NT2/D1 (cell line): ENCODE results near the gene PLCH1.

Experiments used
- DNase-seq: peaks from one replicate; pipeline ENCODE4 v3.0.0-alpha.2; 2011; ENCODE audit warnings: low read depth, low spot score
- H3K27me3 ChIP-seq: 2 replicates; pipeline ENCODE4 v1.6.0; 2011; ENCODE audit warnings: mild to moderate bottlenecking; ENCODE audit not compliant: insufficient read length, insufficient read depth
- H3K36me3 ChIP-seq: 2 replicates; pipeline ENCODE4 v1.6.1; 2011; ENCODE audit warnings: mild to moderate bottlenecking, low read length, mixed read lengths; ENCODE audit not compliant: insufficient read depth, insufficient read length
- H3K4me1 ChIP-seq: 2 replicates; pipeline ENCODE4 v1.5.1; 2011; ENCODE audit not compliant: insufficient read depth, insufficient read length
- H3K4me3 ChIP-seq: 2 replicates; pipeline ENCODE4 v1.5.1; 2011; ENCODE audit warnings: low read depth; ENCODE audit not compliant: insufficient read length
- H3K9ac ChIP-seq: 2 replicates; pipeline ENCODE4 v1.6.0; 2011; ENCODE audit warnings: low read depth; ENCODE audit not compliant: insufficient read length
- H3K9me3 ChIP-seq: 2 replicates; pipeline ENCODE4 v1.5.1; 2011; ENCODE audit warnings: mild to moderate bottlenecking, low read length; ENCODE audit not compliant: insufficient read depth
- SUZ12 ChIP-seq: IDR thresholded peaks from 2 replicates; pipeline ENCODE4 v1.6.1; 2011; ENCODE audit not compliant: insufficient read length, insufficient read depth; ENCODE audit errors: extremely low read depth
- YY1 ChIP-seq: IDR thresholded peaks from 2 replicates; pipeline ENCODE4 v1.6.1; 2011; ENCODE audit not compliant: insufficient read length, insufficient read depth
- ZNF274 ChIP-seq: IDR thresholded peaks from 2 replicates; pipeline ENCODE4 v1.6.1; 2011; ENCODE audit warnings: mild to moderate bottlenecking, low read depth, low read length

Gene PLCH1

DNA sequence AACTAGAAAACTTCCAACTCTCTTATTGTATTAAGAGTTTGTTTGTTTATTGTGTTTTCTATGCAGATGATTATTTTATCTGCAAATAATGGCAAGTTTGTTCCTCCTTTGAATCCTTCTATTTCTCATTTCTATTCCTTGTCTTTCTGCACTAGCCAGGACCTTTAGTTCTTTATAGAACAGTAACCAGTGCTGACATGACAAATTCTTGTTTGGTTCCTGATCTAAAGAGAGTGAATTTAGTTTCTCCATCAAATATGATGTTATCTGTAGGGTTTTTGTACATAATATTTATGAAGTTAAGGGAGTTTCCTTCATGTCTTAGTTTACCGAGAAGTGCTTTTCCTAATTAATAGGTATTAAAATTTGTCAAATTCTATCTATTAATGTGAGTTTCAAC, 350.6 kb downstream of the PLCH1 start:
- H3K36me3 ChIP-seq: no peaks in the 10 kb centered on the region
- no peak overlapping the region for H3K9ac ChIP-seq
- H3K9me3 ChIP-seq: peaks cover 6% of the 10 kb centered on the region; the same call in 1 of the 2 replicates
- no peaks in the 10 kb centered on the region for H3K4me1 ChIP-seq
- no peak for DNase-seq
- TF ChIP-seq YY1: no peak
- H3K27me3 ChIP-seq: no peaks in the 10 kb centered on the region
- no peak overlapping the region for H3K4me3 ChIP-seq

DNA sequence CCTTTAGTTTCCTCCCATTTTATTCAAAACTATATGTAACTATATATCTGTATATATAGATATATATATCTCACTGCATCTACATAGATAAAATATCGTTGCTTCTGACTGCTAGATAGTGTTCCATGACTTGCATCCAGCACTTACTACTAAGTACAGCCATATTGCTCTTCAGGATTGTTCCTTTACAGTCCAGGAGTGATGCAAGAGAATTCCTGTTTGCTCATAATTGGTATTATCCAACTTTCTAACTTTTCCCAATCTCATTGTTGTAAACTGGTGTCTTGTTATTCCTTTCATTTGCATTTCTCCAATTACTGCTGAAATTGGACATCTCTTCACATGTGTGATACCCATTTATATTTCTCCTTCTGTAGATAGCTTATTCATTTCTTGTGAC, 351.6 kb downstream of the PLCH1 start:
- no peak for TF ChIP-seq YY1
- TF ChIP-seq SUZ12: no peak
- no peak for TF ChIP-seq ZNF274
- Histone ChIP-seq H3K4me3 (no peak overlapping the region), H3K36me3 (no peaks in the 10 kb centered on the region)

GRCh38 chr3:155392138-155392537, 352.7 kb downstream of the PLCH1 start:
- no peak for DNase-seq
- Histone ChIP-seq H3K9me3 (peaks cover 6% of the 10 kb centered on the region; the same call in 1 of the 2 replicates), H3K4me3 (no peak overlapping the region), H3K27me3 (no peaks in the 10 kb centered on the region), H3K9ac (no peak overlapping the region), H3K36me3 (no peaks in the 10 kb centered on the region), H3K4me1 (no peaks in the 10 kb centered on the region)
- TF ChIP-seq YY1 (no peak), ZNF274 (no peak), SUZ12 (no peak)

More for the DNA sequence above, 351.6 kb downstream of the PLCH1 start:
- Histone ChIP-seq H3K4me1 (no peaks in the 10 kb centered on the region), H3K9ac (no peak overlapping the region), H3K9me3 (peaks cover 6% of the 10 kb centered on the region; the same call in 1 of the 2 replicates), H3K27me3 (no peaks in the 10 kb centered on the region)
- no peak for DNase-seq

- TF ChIP-seq SUZ12 (no peak), ZNF274 (no peak)
- no peaks in the 10 kb centered on the region for H3K36me3 ChIP-seq
- H3K9ac ChIP-seq: no peak overlapping the region
- no peak for DNase-seq
- H3K9me3 ChIP-seq: peaks cover 6% of the 10 kb centered on the region; the same call in 1 of the 2 replicates
- no peak overlapping the region for H3K4me3 ChIP-seq
- no peaks in the 10 kb centered on the region for H3K4me1 ChIP-seq
- no peaks in the 10 kb centered on the region for H3K27me3 ChIP-seq
Observed at GRCh38 chr3:155391551-155391958, 353.3 kb downstream of the PLCH1 start.

DNA sequence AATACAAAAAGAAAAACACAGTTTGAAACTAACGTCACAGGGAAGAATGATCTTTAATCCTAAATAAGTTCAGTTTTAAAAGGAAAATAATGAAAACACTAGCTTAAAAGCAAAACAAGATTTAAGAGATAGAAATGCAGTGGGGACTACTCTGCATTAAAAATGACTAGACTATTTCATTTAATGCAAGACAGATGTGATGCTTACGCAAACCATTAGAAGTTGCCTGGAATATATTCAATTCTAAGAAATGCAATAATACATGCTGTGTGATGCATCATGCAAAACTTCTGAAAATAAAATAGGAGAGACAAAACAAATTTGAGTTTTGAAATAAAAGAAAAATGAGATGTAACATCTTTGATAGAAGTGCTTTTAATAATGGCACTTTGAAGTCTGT, 353.8 kb downstream of the PLCH1 start:
- H3K4me1 ChIP-seq: no peaks in the 10 kb centered on the region
- H3K9me3 ChIP-seq: peaks cover 6% of the 10 kb centered on the region; the same call in 1 of the 2 replicates
- no peak overlapping the region for H3K9ac ChIP-seq
- no peak for DNase-seq
- H3K36me3 ChIP-seq: no peaks in the 10 kb centered on the region
- no peak for TF ChIP-seq YY1
- no peak for TF ChIP-seq SUZ12
- no peak for TF ChIP-seq ZNF274
- H3K4me3 ChIP-seq: no peak overlapping the region
- H3K27me3 ChIP-seq: no peaks in the 10 kb centered on the region

GRCh38 chr3:155390351-155390750, 354.5 kb downstream of the PLCH1 start:
- Histone ChIP-seq H3K4me1 (no peaks in the 10 kb centered on the region), H3K36me3 (no peaks in the 10 kb centered on the region), H3K9me3 (0 out of 2 replicates have a peak, but pooled peaks cover 6% of the 10 kb centered on the region), H3K4me3 (no peak overlapping the region), H3K9ac (no peak overlapping the region), H3K27me3 (no peaks in the 10 kb centered on the region)
- TF ChIP-seq ZNF274: no peak
- no peak for TF ChIP-seq YY1
- TF ChIP-seq SUZ12: no peak
- DNase-seq: no peak

- Histone ChIP-seq H3K27me3 (no peaks in the 10 kb centered on the region), H3K36me3 (no peaks in the 10 kb centered on the region), H3K9ac (no peak overlapping the region), H3K9me3 (no peaks in the 10 kb centered on the region), H3K4me3 (no peak overlapping the region), H3K4me1 (no peaks in the 10 kb centered on the region)
- no peak for TF ChIP-seq YY1
- TF ChIP-seq ZNF274: no peak
- TF ChIP-seq SUZ12: no peak
- DNase-seq: no peak
Observed at GRCh38 chr3:155388417-155388816, 356.5 kb downstream of the PLCH1 start.

GRCh38 chr3:155387571-155387970, 357.3 kb downstream of the PLCH1 start:
- H3K9me3 ChIP-seq: no peaks in the 10 kb centered on the region
- H3K27me3 ChIP-seq: no peaks in the 10 kb centered on the region
- H3K4me1 ChIP-seq: no peaks in the 10 kb centered on the region
- no peak overlapping the region for H3K4me3 ChIP-seq
- no peaks in the 10 kb centered on the region for H3K36me3 ChIP-seq
- DNase-seq: no peak
- TF ChIP-seq YY1 (no peak), SUZ12 (no peak), ZNF274 (no peak)
- no peak overlapping the region for H3K9ac ChIP-seq
